ENCODE data around the gene RBP3.

The RBP3 gene

GRCh38 chr10:47348138-47348651 is at the start of gene RBP3:
Gene RBP3, plus strand, starts transcription at chr10:47348363. Its CDS starts 122 bp downstream, at chr10:47348485.
- no peak for DNase-seq

GRCh38 chr10:47298715-47299114 is 49.4 kb upstream of the RBP3 start:
- DNase-seq, result no peak

- DNase-seq, result no peak
Measured at GRCh38 chr10:47299611-47300428, 48.3 kb upstream of the RBP3 start, which contains the start of gene GDF10. Gene GDF10, plus strand, starts transcription at chr10:47300197. Its CDS starts 455 bp downstream, at chr10:47300652.

- no peak for DNase-seq
Measured at GRCh38 chr10:47300429-47300931, 47.7 kb upstream of the RBP3 start.

GRCh38 chr10:47301833-47302232 is 46.3 kb upstream of the RBP3 start:
- no peak for DNase-seq

GRCh38 chr10:47303105-47303504 is 45.1 kb upstream of the RBP3 start:
- DNase-seq, result no peak

- no peak for DNase-seq
Measured at GRCh38 chr10:47303866-47304265, 44.3 kb upstream of the RBP3 start.

GRCh38 chr10:47305566-47305965 is 42.6 kb upstream of the RBP3 start:
- DNase-seq, result no peak

- DNase-seq, result no peak
Measured at GRCh38 chr10:47306387-47307210, 41.6 kb upstream of the RBP3 start.

GRCh38 chr10:47307381-47307780 is 40.8 kb upstream of the RBP3 start:
- no peak for DNase-seq

- DNase-seq, result no peak
Measured at GRCh38 chr10:47308775-47309174, 39.4 kb upstream of the RBP3 start.

GRCh38 chr10:47309408-47310089 is 38.6 kb upstream of the RBP3 start:
- no peak for DNase-seq

GRCh38 chr10:47310090-47310505 is 38.1 kb upstream of the RBP3 start:
- DNase-seq, result no peak

- DNase-seq, result peak; percentile 47
Measured at GRCh38 chr10:47311193-47311931, 36.8 kb upstream of the RBP3 start.

GRCh38 chr10:47311932-47312662 is 36.1 kb upstream of the RBP3 start:
- peak; percentile 84 for DNase-seq

- no peak for DNase-seq
Measured at GRCh38 chr10:47312663-47312995, 35.5 kb upstream of the RBP3 start.

GRCh38 chr10:47314416-47314970 is 33.7 kb upstream of the RBP3 start:
- no peak for DNase-seq

- no peak for DNase-seq
Measured at GRCh38 chr10:47315421-47315820, 32.7 kb upstream of the RBP3 start.

GRCh38 chr10:47316131-47316530 is 32.0 kb upstream of the RBP3 start:
- DNase-seq, result no peak

- DNase-seq, result no peak
Measured at GRCh38 chr10:47317251-47317650, 30.9 kb upstream of the RBP3 start.

GRCh38 chr10:47318706-47319105 is 29.5 kb upstream of the RBP3 start:
- DNase-seq, result no peak
